ENCODE measurements around the gene RPLP1.
A peak's percentile ranks its signal among the peaks of the same experiment; 100 is the strongest.

Gene RPLP1

GRCh38 chr15:69459066-69459465 lies 6.4 kb downstream of the RPLP1 start:
- no peak overlapping the region for H3K4me3 ChIP-seq (ENCODE audit: low read depth, low read length)
- in situ Hi-C loops (cut with HindIII; ENCODE audit: low sequenced_read_pairs), result no loop called here
- no peak for DNase-seq (ENCODE audit: low read depth, low spot score)
- no peak for TF ChIP-seq CTCF (IDR thresholded peaks at IDR 0.05; ENCODE audit: low read depth, low read length)

- no peak for DNase-seq (ENCODE audit: low read depth, low spot score)
- H3K4me3 ChIP-seq (ENCODE audit: low read depth, low read length), result no peak overlapping the region
- in situ Hi-C loops (cut with HindIII; ENCODE audit: low sequenced_read_pairs), result no loop called here
- no peak for TF ChIP-seq CTCF (IDR thresholded peaks at IDR 0.05; ENCODE audit: low read depth, low read length)
Observed at GRCh38 chr15:69460481-69460880, 7.9 kb downstream of the RPLP1 start.

- in situ Hi-C loops (cut with HindIII; ENCODE audit: low sequenced_read_pairs), result no loop called here
- TF ChIP-seq CTCF (IDR thresholded peaks at IDR 0.05; ENCODE audit: low read depth, low read length), result no peak
- H3K4me3 ChIP-seq (ENCODE audit: low read depth, low read length), result peak overlapping the region; percentile 48
- DNase-seq (ENCODE audit: low read depth, low spot score), result no peak
Observed at GRCh38 chr15:69462030-69462492, 9.4 kb downstream of the RPLP1 start.

- H3K4me3 ChIP-seq (ENCODE audit: low read depth, low read length), result peak overlapping the region; percentile 48
- DNase-seq (ENCODE audit: low read depth, low spot score), result peak; percentile 99
- in situ Hi-C loops (cut with HindIII; ENCODE audit: low sequenced_read_pairs), result no loop called here
- peak; percentile 88 for TF ChIP-seq CTCF (IDR thresholded peaks at IDR 0.05; ENCODE audit: low read depth, low read length)
Observed at GRCh38 chr15:69462493-69463181, 10.0 kb downstream of the RPLP1 start.

- TF ChIP-seq CTCF (IDR thresholded peaks at IDR 0.05; ENCODE audit: low read depth, low read length), result no peak
- DNase-seq (ENCODE audit: low read depth, low spot score), result peak; percentile 18
- peak overlapping the region; percentile 48 for H3K4me3 ChIP-seq (ENCODE audit: low read depth, low read length)
- in situ Hi-C loops (cut with HindIII; ENCODE audit: low sequenced_read_pairs), result no loop called here
Observed at GRCh38 chr15:69463182-69463756, 10.7 kb downstream of the RPLP1 start.

GRCh38 chr15:69465253-69465652 lies 12.6 kb downstream of the RPLP1 start:
- no peak for TF ChIP-seq CTCF (IDR thresholded peaks at IDR 0.05; ENCODE audit: low read depth, low read length)
- DNase-seq (ENCODE audit: low read depth, low spot score), result no peak
- in situ Hi-C loops (cut with HindIII; ENCODE audit: low sequenced_read_pairs), result no loop called here
- no peak overlapping the region for H3K4me3 ChIP-seq (ENCODE audit: low read depth, low read length)
